HepG2 (cell line): ENCODE results near the gene PLXND1. TPM values are rescaled to one million over a fixed set of nuclear protein-coding genes. Genes with fewer than 3 reads are reported as not detected.

ENCODE experiments used
- HNF1A ChIP-seq, 2 experiments: sonication (generic) in 1 of 2; formaldehyde crosslinking in 1 of 2; IDR thresholded peaks; 2 replicates each; pipeline versions ENCODE4 v1.4.0 to v1.6.1; 2016 to 2020; ENCODE audit warnings: borderline replicate concordance in 1 of 2, low read depth in 1 of 2, mild to moderate bottlenecking in 1 of 2, missing genetic modification reagents in 1 of 2
- HNRNPL ChIP-seq: fragments of 200-400 bp; formaldehyde crosslinking; IDR thresholded peaks from 2 replicates; pipeline ENCODE4 v1.6.1; 2017; ENCODE audit warnings: mild to moderate bottlenecking, low read depth, low read length
- ISL2 ChIP-seq: sonication (generic); formaldehyde crosslinking; IDR thresholded peaks from 2 replicates; pipeline ENCODE4 v1.5.0; 2020; ENCODE audit warnings: missing genetic modification reagents
- MLLT10 ChIP-seq: sonication (generic); formaldehyde crosslinking; IDR thresholded peaks from 2 replicates; pipeline ENCODE4 v1.4.0; 2020; ENCODE audit warnings: missing genetic modification reagents
- NAIF1 ChIP-seq: sonication (generic); formaldehyde crosslinking; IDR thresholded peaks from 2 replicates; pipeline ENCODE4 v1.5.0; 2020; ENCODE audit warnings: mild to moderate bottlenecking, missing genetic modification reagents, borderline replicate concordance
- NKX3-1 ChIP-seq: sonication (generic); formaldehyde crosslinking; IDR thresholded peaks from 2 replicates; pipeline ENCODE4 v1.5.0; 2020; ENCODE audit warnings: missing genetic modification reagents
- PRMT3 ChIP-seq: sonication (generic); formaldehyde crosslinking; IDR thresholded peaks from 2 replicates; pipeline ENCODE4 v1.8.1; 2022; ENCODE audit warnings: low read depth, mild to moderate bottlenecking, moderate library complexity, missing genetic modification reagents, borderline replicate concordance
- RELA ChIP-seq: sonication (generic); formaldehyde crosslinking; IDR thresholded peaks from 2 replicates; pipeline ENCODE4 v1.4.0; 2020; ENCODE audit warnings: missing genetic modification reagents
- RXRB ChIP-seq: IDR thresholded peaks from 2 replicates; pipeline ENCODE4 v1.6.1; 2016; ENCODE audit warnings: borderline replicate concordance, missing genetic modification reagents, missing compliant biosample characterization
- SP4 ChIP-seq: sonication (generic); formaldehyde crosslinking; IDR thresholded peaks from 2 replicates; pipeline ENCODE4 v1.8.1; 2023; ENCODE audit warnings: mild to moderate bottlenecking, missing genetic modification reagents
- TBX2 ChIP-seq: sonication (generic); formaldehyde crosslinking; IDR thresholded peaks from 2 replicates; pipeline ENCODE4 v1.5.0; 2020; ENCODE audit warnings: missing genetic modification reagents, mild to moderate bottlenecking, borderline replicate concordance
- TFAP4 ChIP-seq: sonication (generic); IDR thresholded peaks from 2 replicates; pipeline ENCODE4 v1.6.1; 2016; ENCODE audit warnings: low read depth, borderline replicate concordance
- ZBTB49 ChIP-seq: sonication (generic); formaldehyde crosslinking; IDR thresholded peaks from 2 replicates; pipeline ENCODE4 v1.4.0; 2020; ENCODE audit warnings: missing genetic modification reagents, borderline replicate concordance
- ZNF235 ChIP-seq: sonication (generic); formaldehyde crosslinking; IDR thresholded peaks from 2 replicates; pipeline ENCODE4 v1.8.1; 2023; ENCODE audit warnings: mild to moderate bottlenecking, missing genetic modification reagents, borderline replicate concordance
- ZNF256 ChIP-seq: sonication (generic); formaldehyde crosslinking; conservative IDR thresholded peaks from 2 replicates; pipeline ENCODE4 v1.4.0; 2020; ENCODE audit warnings: missing genetic modification reagents
- ZNF577 ChIP-seq: sonication (generic); formaldehyde crosslinking; IDR thresholded peaks from 2 replicates; pipeline ENCODE4 v1.4.0; 2020; ENCODE audit warnings: mild to moderate bottlenecking, low read depth, missing genetic modification reagents, borderline replicate concordance
- ZNF703 ChIP-seq: sonication (generic); formaldehyde crosslinking; IDR thresholded peaks from 2 replicates; pipeline ENCODE4 v1.5.1; 2020; ENCODE audit warnings: missing genetic modification reagents, mild to moderate bottlenecking, moderate library complexity, borderline replicate concordance
- ZNF704 ChIP-seq: sonication (generic); formaldehyde crosslinking; IDR thresholded peaks from 2 replicates; pipeline ENCODE4 v1.8.1; 2023; ENCODE audit warnings: mild to moderate bottlenecking, inconsistent platforms, moderate library complexity, missing genetic modification reagents, borderline replicate concordance
- polyA plus RNA-seq, 8 experiments: library from polyadenylated mRNA; depleted of rRNA in 3 of 8; stranded (reverse) in 7 of 8; unstranded in 1 of 8; fragments of >200 nt; fragmentation: Illumina TruSeq in 4 of 8; extraction: Trizol in 4 of 8; gene quantifications; 2 replicates each; pipeline versions ENCODE4 v1.2.1 to v1.2.3, GENCODE V29; 2011 to 2016; ENCODE audit warnings: low read depth in 4 of 8, missing spikeins in 1 of 8, mixed read lengths in 1 of 8; ENCODE audit not compliant: insufficient read depth in 1 of 8
- total RNA-seq, 5 experiments: library from RNA; depleted of rRNA; stranded (reverse); fragments of >200 nt; fragmentation: Illumina TruSeq; extraction: Trizol; gene quantifications; 2 replicates each; pipeline ENCODE4 v1.2.3, GENCODE V29; 2016; ENCODE audit warnings: low read depth in 1 of 5

Gene PLXND1
- total and polyA plus RNA-seq, 2 of the 13 experiments (the other 11 are each of a cell fraction or from before 2014, with no cell fraction given), result 15.9 to 42.0 TPM

GRCh38 chr3:129605203-129605921 is 1.1 kb downstream of the PLXND1 start (continued):
- TF ChIP-seq ZNF235, result 0 out of 2 replicates have a peak, but pooled peaks have one; percentile 27
- no peak; the same call in 1 of the 2 replicates for TF ChIP-seq TBX2 (CRISPR knock-in tag)
- no peak for TF ChIP-seq HNRNPL
- TF ChIP-seq NAIF1 (CRISPR knock-in tag), result no peak
- TF ChIP-seq ZBTB49 (CRISPR knock-in tag), result no peak
- no peak for TF ChIP-seq ZNF703
- no peak for TF ChIP-seq SP4
- TF ChIP-seq ZNF577, result no peak
- no peak for TF ChIP-seq HNF1A (IDR thresholded peaks at IDR 0.05; ENCODE audit: low read depth)
- no peak for TF ChIP-seq HNF1A (CRISPR knock-in tag; IDR thresholded peaks at IDR 0.05; ENCODE audit: borderline replicate concordance)
- TF ChIP-seq ZNF704 (CRISPR knock-in tag), result no peak
- peak; percentile 52; the same call in 1 of the 2 replicates for TF ChIP-seq ISL2 (CRISPR knock-in tag)
- no peak for TF ChIP-seq RXRB (CRISPR knock-in tag)
- no peak for TF ChIP-seq MLLT10
- TF ChIP-seq PRMT3 (CRISPR knock-in tag), result no peak
- TF ChIP-seq NKX3-1 (CRISPR knock-in tag), result peak; percentile 75; the same call in 1 of the 2 replicates
- TF ChIP-seq RELA (CRISPR knock-in tag), result no peak
- TF ChIP-seq TFAP4, result no peak
- TF ChIP-seq ZNF256, result no peak
